Esophagus (tissue), 2 donors: ENCODE results near the gene AVPR2. TPM values are rescaled to one million over a fixed set of nuclear protein-coding genes. Genes with fewer than 3 reads are reported as not detected.

Source experiments
- H3K27ac ChIP-seq, 2 donors: one replicate each; pipeline ENCODE4 v1.5.1; 2013; ENCODE audit warnings: low read depth in 2 of 2, mild to moderate bottlenecking in 2 of 2, inconsistent platforms in 1 of 2, low read length in 1 of 2, moderate library complexity in 1 of 2
- H3K27me3 ChIP-seq, 2 donors: one replicate each; pipeline ENCODE4 v1.6.1; 2013; ENCODE audit warnings: low read length in 2 of 2, control low read depth in 1 of 2, mild to moderate bottlenecking in 1 of 2; ENCODE audit not compliant: insufficient read depth in 2 of 2, control insufficient read depth in 1 of 2
- H3K36me3 ChIP-seq, 2 donors: one replicate each; pipeline ENCODE4 v1.6.1; 2013; ENCODE audit warnings: low read length in 1 of 2; ENCODE audit not compliant: control insufficient read depth in 2 of 2, insufficient read depth in 2 of 2
- H3K4me1 ChIP-seq, 2 donors: one replicate each; pipeline ENCODE4 v1.6.1; 2013; ENCODE audit warnings: low read length in 1 of 2; ENCODE audit not compliant: control insufficient read depth in 2 of 2, insufficient read depth in 2 of 2
- H3K4me3 ChIP-seq, 2 donors: one replicate each; pipeline ENCODE4 v1.5.1; 2013; ENCODE audit warnings: low read length in 2 of 2, mild to moderate bottlenecking in 2 of 2, low read depth in 1 of 2, moderate library complexity in 1 of 2
- H3K9me3 ChIP-seq, 2 donors: one replicate each; pipeline ENCODE4 v1.6.1; 2013; ENCODE audit warnings: mild to moderate bottlenecking in 2 of 2, low read depth in 1 of 2, low read length in 1 of 2, moderate library complexity in 1 of 2; ENCODE audit not compliant: control insufficient read depth in 2 of 2, insufficient read depth in 1 of 2
- WGBS, 2 donors: extraction: QIAGEN DNeasy Blood & Tissue Kit; methylation state at CpG; one replicate each; pipeline ENCODE4 v1.1.7; 2013; 5-methylcytosine and 5-hydroxymethylcytosine counted together
- polyA plus RNA-seq, 2 donors: library from polyadenylated mRNA; stranded (reverse); fragments of 200-250 nt; gene quantifications; one replicate each; pipeline ENCODE4 v1.2.3, GENCODE V29; 2013
- donor health status: healthy with polysubstance abuse.
- donor health status: Bipolar disorder and iron deficiency.

AVPR2 gene
- polyA plus RNA-seq, 2 donors: 0.45 to 0.68 TPM

DNA sequence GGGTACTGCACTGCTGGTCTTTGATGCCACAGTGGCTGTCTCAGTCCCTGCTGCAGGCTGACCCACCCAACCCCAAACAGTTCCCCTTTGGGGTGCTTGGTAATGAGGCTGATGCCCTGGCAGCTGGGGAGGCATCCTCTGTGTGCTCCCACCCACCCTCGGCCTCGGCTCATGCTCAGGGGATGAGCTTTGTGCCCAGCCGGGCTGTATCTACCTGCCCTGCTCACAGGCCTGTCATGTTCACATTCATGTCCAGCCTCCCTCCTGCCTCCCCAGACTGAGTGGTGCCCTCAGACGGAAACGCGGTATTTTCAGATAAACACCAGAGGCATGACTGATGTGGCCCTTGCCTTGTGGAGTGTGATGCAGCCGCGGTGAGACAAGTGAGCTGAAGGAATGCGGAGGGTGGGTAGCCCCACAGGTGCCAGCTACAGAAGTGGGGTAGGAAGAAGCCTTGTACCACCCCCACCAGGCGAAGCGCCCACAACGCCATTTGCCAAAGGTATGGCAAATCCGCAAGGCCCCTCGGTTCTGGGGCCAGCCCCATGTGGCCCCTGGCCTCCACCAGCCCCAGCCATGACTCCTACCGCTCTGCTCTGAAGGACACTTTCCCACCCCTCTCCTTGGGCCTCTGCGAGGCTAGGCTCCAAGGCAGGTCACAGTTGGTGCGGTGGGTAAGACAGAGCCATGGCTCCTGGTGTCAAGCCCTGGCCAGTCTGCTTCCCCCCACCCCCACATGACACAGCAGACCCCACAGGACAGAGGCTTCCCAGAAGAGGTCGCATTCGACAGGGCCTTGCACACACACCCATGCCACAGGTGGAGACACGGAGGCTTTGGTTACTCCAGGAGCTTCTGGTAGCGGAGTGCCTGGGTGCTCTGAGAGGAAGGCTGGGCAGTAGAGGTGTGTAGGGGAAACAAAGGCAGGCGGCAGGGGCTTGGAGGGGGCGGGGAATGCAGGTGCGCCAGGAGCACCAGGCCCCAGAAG, 41.8 kb downstream of the AVPR2 start:
- Histone ChIP-seq H3K4me3 (no peak overlapping the region), H3K9me3 (no peaks in the 10 kb centered on the region), H3K4me1 (no peaks in the 10 kb centered on the region), H3K27me3 (no peaks in the 10 kb centered on the region), H3K36me3 (peaks cover 8 to 22% of the 10 kb centered on the region in 2 donors), H3K27ac (no peak overlapping the region)
- 79 to 87% methylated on average over 23 to 24 of the region's 24 CpGs for WGBS, 2 donors

DNA sequence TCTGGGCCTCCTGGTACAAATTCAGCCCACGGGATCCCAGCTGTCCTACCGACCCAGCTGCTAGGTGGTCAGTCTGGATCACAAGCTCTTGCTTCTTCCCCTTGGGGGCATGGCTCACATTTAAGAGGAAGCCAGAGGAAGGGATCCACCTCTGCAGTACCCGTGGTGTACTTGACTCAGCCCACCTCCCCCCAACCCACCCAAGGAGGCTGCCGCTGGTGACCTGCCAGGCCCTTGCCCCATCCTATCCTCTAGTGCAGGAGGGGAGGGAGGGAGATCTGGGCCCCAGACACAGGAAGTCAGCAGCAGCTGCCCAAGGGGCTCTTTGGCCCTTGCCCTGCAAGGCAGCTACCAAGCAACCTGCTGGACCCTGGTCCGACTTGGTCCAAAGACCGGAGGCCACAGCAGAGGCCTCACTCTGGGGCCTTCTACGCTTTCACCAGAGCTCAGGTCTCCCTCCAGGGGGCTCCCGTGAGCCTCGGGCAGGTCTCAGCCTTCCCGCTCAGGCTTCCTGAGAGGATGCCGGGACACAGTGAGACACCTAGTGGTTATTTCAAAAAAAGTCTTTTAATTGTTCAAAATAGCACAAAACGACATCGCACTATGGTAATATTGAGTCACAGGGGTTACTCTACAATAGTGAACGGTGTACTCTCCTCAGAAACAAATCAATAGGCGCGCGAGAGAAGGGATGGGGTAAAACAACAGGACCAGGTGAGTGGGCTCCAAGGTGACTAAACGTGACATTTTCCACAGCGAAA, 42.7 kb downstream of the AVPR2 start:
- 27 to 50% methylated on average over 19 of the region's 19 CpGs for WGBS, 2 donors
- Histone ChIP-seq H3K9me3 (no peaks in the 10 kb centered on the region), H3K36me3 (peaks cover 8 to 30% of the 10 kb centered on the region in 2 donors), H3K27me3 (no peaks in the 10 kb centered on the region), H3K4me3 (no peak overlapping the region), H3K27ac (peak overlapping the region in 1 of 2 donors; percentile 54), H3K4me1 (no peaks in the 10 kb centered on the region)

DNA sequence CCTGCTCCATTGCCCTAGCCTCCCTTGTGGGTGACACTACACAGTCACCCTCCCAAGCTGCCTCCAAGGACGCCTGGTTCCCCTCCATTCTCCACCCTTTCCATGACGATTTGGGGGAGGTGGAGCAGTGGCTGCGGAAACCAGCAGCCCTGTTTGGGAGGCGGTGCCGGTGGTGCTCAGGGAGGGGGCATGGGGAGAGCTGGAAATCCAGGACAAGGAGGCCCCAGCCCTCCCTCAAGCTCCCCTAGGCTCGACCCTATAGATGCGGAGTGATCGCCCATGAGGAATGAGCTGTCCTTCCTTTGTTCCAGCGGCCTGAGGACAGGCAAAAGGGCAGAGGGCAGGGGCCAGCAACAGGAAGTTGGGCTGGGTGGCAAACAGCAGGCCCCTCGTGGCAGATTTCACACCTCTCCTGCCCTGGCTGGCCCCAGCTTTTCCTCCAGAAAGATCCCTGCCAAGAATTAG, 43.6 kb downstream of the AVPR2 start:
- H3K4me1 ChIP-seq: no peaks in the 10 kb centered on the region
- H3K36me3 ChIP-seq: peaks cover 10 to 38% of the 10 kb centered on the region in 2 donors
- H3K27me3 ChIP-seq: no peaks in the 10 kb centered on the region
- H3K9me3 ChIP-seq: no peaks in the 10 kb centered on the region
- peak overlapping the region; percentile 22 to 54 for H3K27ac ChIP-seq
- no peak overlapping the region for H3K4me3 ChIP-seq
- 66 to 76% methylated on average over 10 of the region's 10 CpGs for whole genome bisulfite sequencing, 2 donors

DNA sequence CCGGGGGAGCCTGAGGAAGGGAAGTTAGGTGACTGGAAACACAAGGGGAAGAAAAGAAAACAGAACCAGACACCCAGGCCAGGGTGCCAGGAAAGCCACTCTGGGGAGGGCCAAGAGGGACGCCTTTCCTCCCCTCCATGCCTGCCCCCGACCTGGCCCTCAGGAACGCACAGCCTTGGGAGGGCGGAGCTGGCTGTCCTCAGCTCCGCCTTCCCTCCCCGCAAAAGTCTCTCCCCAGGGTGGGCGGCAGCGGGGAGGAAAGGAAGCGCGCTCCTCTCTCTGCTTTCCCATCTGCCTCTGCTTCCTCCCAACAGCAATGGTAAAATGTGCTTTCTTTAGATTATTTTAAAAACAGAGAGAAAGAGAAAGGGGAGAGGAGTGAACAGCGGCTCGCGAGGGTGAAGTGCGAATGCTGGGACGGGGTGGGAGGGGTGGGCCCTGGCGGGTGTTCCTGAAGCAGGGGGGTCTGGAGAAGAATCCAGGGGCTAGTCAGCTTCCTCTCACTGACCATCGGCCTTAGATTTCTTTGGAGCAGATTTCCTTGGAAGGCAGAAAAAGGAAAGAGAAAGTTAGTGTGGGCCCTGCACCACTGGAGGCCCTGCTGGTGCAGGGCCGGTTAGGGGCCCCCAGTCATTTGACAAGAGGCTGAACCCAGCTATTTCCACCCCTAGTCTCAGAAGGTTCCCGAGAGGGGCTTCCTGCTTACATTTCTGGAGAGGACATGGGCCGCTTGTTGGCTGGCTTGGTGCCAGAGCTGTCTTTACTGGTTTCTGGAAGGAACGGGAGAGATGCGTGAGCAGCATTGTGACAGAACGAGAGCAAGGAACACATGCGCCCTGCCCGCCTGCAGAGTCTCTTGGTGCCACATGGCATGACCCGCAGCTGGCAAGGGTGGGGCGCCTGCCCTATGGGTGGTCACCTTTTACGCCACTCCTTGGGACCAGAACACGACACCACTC, 44.7 kb downstream of the AVPR2 start:
- H3K27me3 ChIP-seq: no peaks in the 10 kb centered on the region
- no peak overlapping the region for H3K27ac ChIP-seq
- H3K4me1 ChIP-seq: no peaks in the 10 kb centered on the region
- 67 to 79% methylated on average over 30 of the region's 30 CpGs for WGBS, 2 donors
- H3K4me3 ChIP-seq: no peak overlapping the region
- H3K9me3 ChIP-seq: no peaks in the 10 kb centered on the region
- H3K36me3 ChIP-seq: peaks cover 10 to 46% of the 10 kb centered on the region in 2 donors

DNA sequence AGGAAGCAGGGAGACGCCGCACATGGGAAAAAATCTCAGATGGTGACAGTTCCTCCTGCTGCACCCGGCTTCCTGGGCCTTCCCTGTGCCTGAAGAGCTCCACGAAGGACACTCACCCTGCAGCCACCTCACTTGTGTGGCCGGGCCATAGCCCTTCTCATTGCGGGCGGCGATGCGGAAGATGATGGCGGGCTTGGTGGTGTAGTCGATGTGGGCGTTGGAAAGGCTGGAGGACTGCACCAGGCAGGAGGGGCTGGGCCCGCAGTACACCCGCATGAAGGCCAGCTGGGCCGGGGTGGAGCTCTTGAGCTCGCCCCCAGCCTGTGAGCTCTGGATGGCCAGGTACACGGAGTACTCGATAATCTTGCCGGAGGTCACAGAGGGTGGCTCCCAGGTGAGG, 45.7 kb downstream of the AVPR2 start:
- H3K4me3 ChIP-seq: no peak overlapping the region
- no peaks in the 10 kb centered on the region for H3K27me3 ChIP-seq
- H3K27ac ChIP-seq: peak overlapping the region in 1 of 2 donors; percentile 14
- WGBS, 2 donors: 84 to 89% methylated on average over 18 to 19 of the region's 19 CpGs
- no peaks in the 10 kb centered on the region for H3K4me1 ChIP-seq
- no peaks in the 10 kb centered on the region for H3K9me3 ChIP-seq
- peaks cover 15 to 55% of the 10 kb centered on the region in 2 donors for H3K36me3 ChIP-seq

DNA sequence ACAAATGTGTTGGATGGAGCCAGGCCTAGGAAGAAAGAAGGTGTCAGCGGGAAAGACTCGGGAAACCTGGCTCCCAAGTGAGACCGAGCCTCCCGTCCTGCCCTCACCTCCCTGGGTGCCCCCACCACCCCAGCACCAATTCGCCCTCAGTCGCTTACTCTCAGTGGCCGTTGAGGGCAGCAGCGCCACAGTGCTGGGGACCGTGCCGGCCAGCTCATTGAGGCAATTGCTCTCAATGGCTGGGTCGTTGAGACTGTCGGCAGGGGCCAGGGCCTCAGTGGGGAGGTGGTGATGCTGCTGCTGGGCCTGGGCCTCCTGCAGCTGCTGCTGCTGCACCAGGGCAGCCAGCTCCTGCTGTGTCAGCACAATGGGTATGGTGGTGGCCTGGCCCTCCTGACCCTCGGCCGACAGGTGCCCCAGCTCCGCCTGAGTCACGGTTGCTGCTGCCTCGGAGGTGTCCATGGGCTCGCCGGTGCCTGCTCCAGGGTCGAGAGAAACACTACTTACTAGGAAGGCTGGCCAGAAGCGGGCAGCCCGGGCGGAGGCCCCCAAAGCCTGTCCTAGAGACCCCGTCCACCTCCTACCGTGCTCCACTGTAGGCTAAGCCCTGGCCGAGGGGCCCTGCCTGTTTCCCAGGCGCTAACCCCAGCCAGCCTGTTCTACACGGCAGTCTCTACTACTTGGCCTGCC, 47.4 kb downstream of the AVPR2 start:
- Histone ChIP-seq H3K36me3 (peaks cover 15 to 70% of the 10 kb centered on the region in 2 donors), H3K4me3 (no peak overlapping the region), H3K4me1 (no peaks in the 10 kb centered on the region), H3K27ac (peak overlapping the region in 1 of 2 donors; percentile 14), H3K9me3 (no peaks in the 10 kb centered on the region), H3K27me3 (no peaks in the 10 kb centered on the region)
- WGBS, 2 donors: 94 to 96% methylated on average over 19 to 28 of the region's 28 CpGs

DNA sequence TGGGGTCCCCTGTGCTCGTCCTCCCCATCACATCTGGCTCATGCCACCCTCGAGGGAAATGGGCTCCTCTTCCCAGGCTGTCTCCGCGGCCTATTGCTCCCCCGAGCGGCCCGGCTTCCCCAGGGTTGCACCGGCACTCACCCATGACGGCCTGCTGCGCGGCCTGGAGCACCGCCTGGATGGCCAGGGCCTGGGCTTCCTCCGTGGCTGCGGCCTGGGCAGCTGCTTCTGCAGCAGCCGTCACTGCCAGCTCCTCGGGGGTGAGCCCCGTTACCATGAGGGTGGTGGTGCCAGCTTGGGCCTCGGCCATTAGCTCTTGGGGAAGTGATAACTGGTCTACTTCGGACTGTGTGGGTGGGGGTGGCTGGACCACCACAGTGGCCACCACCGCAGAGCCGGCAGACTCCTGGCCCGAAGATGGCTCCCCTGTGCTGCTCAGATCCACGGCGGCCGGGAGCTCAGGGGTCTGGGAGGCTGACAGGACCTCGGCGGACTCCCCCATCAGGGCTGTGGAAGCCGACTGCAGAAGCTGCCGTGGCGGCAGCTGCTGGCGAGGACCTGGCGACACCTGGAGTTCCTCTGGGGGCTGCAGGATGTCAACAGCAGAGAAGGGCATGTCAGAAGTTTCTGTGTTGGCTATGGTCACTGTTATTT, 48.0 kb downstream of the AVPR2 start:
- H3K27ac ChIP-seq: peak overlapping the region; percentile 44 to 59
- 93 to 96% methylated on average over 32 of the region's 32 CpGs for WGBS, 2 donors
- peaks cover 15 to 74% of the 10 kb centered on the region in 2 donors for H3K36me3 ChIP-seq
- no peaks in the 10 kb centered on the region for H3K27me3 ChIP-seq
- no peak overlapping the region for H3K4me3 ChIP-seq
- H3K4me1 ChIP-seq: no peaks in the 10 kb centered on the region
- no peaks in the 10 kb centered on the region for H3K9me3 ChIP-seq

DNA sequence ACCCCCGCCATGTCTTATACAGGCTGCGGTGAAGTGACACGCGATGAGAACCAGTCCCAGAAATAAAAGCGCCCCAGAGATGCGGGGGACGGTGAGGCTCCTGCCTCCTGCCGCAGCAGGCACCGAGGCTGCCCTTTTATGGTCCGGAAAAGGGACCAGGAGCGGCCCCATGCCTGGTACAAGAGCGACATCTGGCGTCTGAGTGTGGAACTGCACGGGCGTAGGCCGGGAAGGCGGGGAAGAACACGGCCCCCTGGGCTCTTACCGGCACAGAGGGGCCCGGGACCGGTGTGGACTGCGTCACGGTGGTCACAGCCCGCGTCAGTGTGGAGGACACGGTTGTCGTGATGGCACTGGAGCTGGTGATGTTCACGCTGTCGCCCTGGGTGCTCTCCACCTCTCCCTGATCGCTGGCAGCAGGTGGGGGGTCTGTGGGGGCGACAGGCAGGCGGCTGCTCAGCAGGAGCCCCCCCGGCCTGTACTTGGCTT, 48.9 kb downstream of the AVPR2 start:
- H3K36me3 ChIP-seq: peaks cover 18 to 79% of the 10 kb centered on the region in 2 donors
- 20 to 21% methylated on average over 33 of the region's 33 CpGs for WGBS, 2 donors
- H3K9me3 ChIP-seq: no peaks in the 10 kb centered on the region
- no peaks in the 10 kb centered on the region for H3K4me1 ChIP-seq
- peak overlapping the region; percentile 59 to 62 for H3K27ac ChIP-seq
- H3K4me3 ChIP-seq: no peak overlapping the region
- no peaks in the 10 kb centered on the region for H3K27me3 ChIP-seq
